IPS-15b (cell line): Measurements from ENCODE around the gene ZFR.

ENCODE experiments used
- H3K27me3 ChIP-seq: one replicate; pipeline ENCODE4 v1.6.1; 2013; ENCODE audit warnings: low read length; ENCODE audit not compliant: control insufficient read depth, insufficient read depth
- H3K36me3 ChIP-seq: one replicate; pipeline ENCODE4 v1.6.1; 2013; ENCODE audit warnings: low read length; ENCODE audit not compliant: control insufficient read depth, insufficient read depth
- H3K4me1 ChIP-seq: one replicate; pipeline ENCODE4 v1.6.1; 2013; ENCODE audit warnings: mild to moderate bottlenecking, low read length; ENCODE audit not compliant: control insufficient read depth, insufficient read depth
- H3K4me3 ChIP-seq: one replicate; pipeline ENCODE4 v1.5.1; 2013; ENCODE audit warnings: low read depth, low read length
- H3K9ac ChIP-seq: one replicate; pipeline ENCODE4 v1.6.1; 2013; ENCODE audit warnings: low read depth, mild to moderate bottlenecking, low read length
- H3K9me3 ChIP-seq: one replicate; pipeline ENCODE4 v1.6.1; 2013; ENCODE audit warnings: mild to moderate bottlenecking, low read length; ENCODE audit not compliant: control insufficient read depth, insufficient read depth

Gene ZFR

GRCh38 chr5:32428426-32428825, 16.1 kb downstream of the ZFR start:
- no peak overlapping the region for H3K4me3 ChIP-seq
- H3K9ac ChIP-seq, result no peak overlapping the region
- peaks cover 3% of the 10 kb centered on the region for H3K36me3 ChIP-seq
- H3K9me3 ChIP-seq, result no peaks in the 10 kb centered on the region
- H3K4me1 ChIP-seq, result no peaks in the 10 kb centered on the region
- H3K27me3 ChIP-seq, result no peaks in the 10 kb centered on the region

GRCh38 chr5:32426440-32427151, 17.9 kb downstream of the ZFR start:
- no peaks in the 10 kb centered on the region for H3K27me3 ChIP-seq
- H3K36me3 ChIP-seq, result peaks cover 3% of the 10 kb centered on the region
- no peak overlapping the region for H3K4me3 ChIP-seq
- no peaks in the 10 kb centered on the region for H3K9me3 ChIP-seq
- H3K9ac ChIP-seq, result no peak overlapping the region
- H3K4me1 ChIP-seq, result no peaks in the 10 kb centered on the region

GRCh38 chr5:32422697-32423096, 21.8 kb downstream of the ZFR start:
- no peak overlapping the region for H3K4me3 ChIP-seq
- H3K9me3 ChIP-seq, result no peaks in the 10 kb centered on the region
- no peaks in the 10 kb centered on the region for H3K27me3 ChIP-seq
- no peak overlapping the region for H3K9ac ChIP-seq
- H3K4me1 ChIP-seq, result no peaks in the 10 kb centered on the region
- no peaks in the 10 kb centered on the region for H3K36me3 ChIP-seq

- H3K36me3 ChIP-seq, result no peaks in the 10 kb centered on the region
- no peaks in the 10 kb centered on the region for H3K27me3 ChIP-seq
- H3K4me1 ChIP-seq, result no peaks in the 10 kb centered on the region
- no peak overlapping the region for H3K4me3 ChIP-seq
- no peaks in the 10 kb centered on the region for H3K9me3 ChIP-seq
- H3K9ac ChIP-seq, result no peak overlapping the region
These were observed 23.5 kb downstream of the ZFR start for GRCh38 chr5:32421075-32421474.

GRCh38 chr5:32420506-32420905, 24.0 kb downstream of the ZFR start:
- Histone ChIP-seq H3K4me3 (no peak overlapping the region), H3K27me3 (no peaks in the 10 kb centered on the region), H3K9me3 (no peaks in the 10 kb centered on the region), H3K4me1 (no peaks in the 10 kb centered on the region), H3K36me3 (no peaks in the 10 kb centered on the region), H3K9ac (no peak overlapping the region)

GRCh38 chr5:32419791-32420190, 24.7 kb downstream of the ZFR start:
- H3K27me3 ChIP-seq, result no peaks in the 10 kb centered on the region
- H3K4me1 ChIP-seq, result no peaks in the 10 kb centered on the region
- H3K9me3 ChIP-seq, result no peaks in the 10 kb centered on the region
- H3K4me3 ChIP-seq, result no peak overlapping the region
- no peak overlapping the region for H3K9ac ChIP-seq
- H3K36me3 ChIP-seq, result peaks cover 4% of the 10 kb centered on the region

- H3K4me1 ChIP-seq, result no peaks in the 10 kb centered on the region
- H3K27me3 ChIP-seq, result no peaks in the 10 kb centered on the region
- H3K9me3 ChIP-seq, result no peaks in the 10 kb centered on the region
- H3K4me3 ChIP-seq, result no peak overlapping the region
- no peak overlapping the region for H3K9ac ChIP-seq
- H3K36me3 ChIP-seq, result peaks cover 5% of the 10 kb centered on the region
These were observed 30.9 kb downstream of the ZFR start for GRCh38 chr5:32413466-32414263.

GRCh38 chr5:32410630-32411029, 33.9 kb downstream of the ZFR start:
- Histone ChIP-seq H3K4me1 (no peaks in the 10 kb centered on the region), H3K27me3 (no peaks in the 10 kb centered on the region), H3K36me3 (peaks cover 5% of the 10 kb centered on the region), H3K9me3 (no peaks in the 10 kb centered on the region), H3K4me3 (no peak overlapping the region), H3K9ac (no peak overlapping the region)

GRCh38 chr5:32406650-32407049, 37.9 kb downstream of the ZFR start:
- no peak overlapping the region for H3K4me3 ChIP-seq
- no peak overlapping the region for H3K9ac ChIP-seq
- H3K4me1 ChIP-seq, result no peaks in the 10 kb centered on the region
- H3K27me3 ChIP-seq, result no peaks in the 10 kb centered on the region
- H3K36me3 ChIP-seq, result peaks cover 3% of the 10 kb centered on the region
- H3K9me3 ChIP-seq, result no peaks in the 10 kb centered on the region

GRCh38 chr5:32405507-32405906, 39.0 kb downstream of the ZFR start:
- no peaks in the 10 kb centered on the region for H3K27me3 ChIP-seq
- H3K4me3 ChIP-seq, result no peak overlapping the region
- no peaks in the 10 kb centered on the region for H3K4me1 ChIP-seq
- H3K9me3 ChIP-seq, result no peaks in the 10 kb centered on the region
- H3K36me3 ChIP-seq, result peaks cover 3% of the 10 kb centered on the region
- no peak overlapping the region for H3K9ac ChIP-seq

- Histone ChIP-seq H3K9me3 (no peaks in the 10 kb centered on the region), H3K36me3 (peaks cover 3% of the 10 kb centered on the region), H3K4me1 (no peaks in the 10 kb centered on the region), H3K4me3 (no peak overlapping the region), H3K27me3 (no peaks in the 10 kb centered on the region), H3K9ac (no peak overlapping the region)
These were observed 40.8 kb downstream of the ZFR start for GRCh38 chr5:32403760-32404159.

GRCh38 chr5:32400401-32400800, 44.1 kb downstream of the ZFR start:
- Histone ChIP-seq H3K36me3 (peaks cover 6% of the 10 kb centered on the region), H3K27me3 (no peaks in the 10 kb centered on the region), H3K9ac (no peak overlapping the region), H3K4me3 (no peak overlapping the region), H3K4me1 (no peaks in the 10 kb centered on the region), H3K9me3 (no peaks in the 10 kb centered on the region)
